Breast epithelium (tissue), 4 donors: ENCODE measurements around the gene MYEOV. TPM values are rescaled to one million over a fixed set of nuclear protein-coding genes. Genes with fewer than 3 reads are reported as not detected.

ENCODE experiments used
- DNase-seq, 2 donors: peaks; one replicate each; pipeline ENCODE4 v3.0.0-alpha.2; 2019; ENCODE audit warnings: low spot score in 2 of 2
- H3K27ac ChIP-seq, 2 donors: fragments of 200-600 bp; sonication (generic) in 1 of 2; one replicate each; pipeline ENCODE4 v1.5.1; 2016 to 2019; ENCODE audit warnings: mild to moderate bottlenecking in 1 of 2
- H3K27me3 ChIP-seq, 2 donors: fragments of 200-600 bp; sonication (generic) in 1 of 2; one replicate each; pipeline versions ENCODE4 v1.5.1 to v1.6.0; 2017 to 2019; ENCODE audit warnings: control low read depth in 1 of 2, mild to moderate bottlenecking in 1 of 2
- H3K36me3 ChIP-seq: fragments of 200-600 bp; one replicate; pipeline ENCODE4 v1.5.1; 2019
- H3K4me1 ChIP-seq, 2 donors: fragments of 200-600 bp; sonication (generic); one replicate each; pipeline ENCODE4 v1.5.1; 2016 to 2019; ENCODE audit warnings: control low read depth in 1 of 2
- H3K4me3 ChIP-seq, 3 donors: fragments of 200-600 bp; sonication (generic); 1 replicate in 2 of 3; 2 replicates in 1 of 3; pipeline ENCODE4 v1.5.1; 2016 to 2019; ENCODE audit warnings: mild to moderate bottlenecking in 3 of 3, moderate library complexity in 2 of 3
- H3K9me3 ChIP-seq, 2 donors: fragments of 200-600 bp; sonication (generic) in 1 of 2; one replicate each; pipeline ENCODE4 v1.5.1; 2016 to 2019; ENCODE audit warnings: control low read depth in 1 of 2
- POLR2A ChIP-seq: fragments of 450-650 bp; IDR thresholded peaks from one replicate; pipeline ENCODE4 v1.6.1; 2016; ENCODE audit warnings: antibody characterized with exemption, mild to moderate bottlenecking, moderate library complexity
- POLR2AphosphoS5 ChIP-seq, 3 donors: sonication (generic); formaldehyde crosslinking; IDR thresholded peaks; one replicate each; pipeline ENCODE4 v1.6.1; 2017; ENCODE audit warnings: antibody characterized with exemption in 3 of 3
- intact Hi-C: fragments of 100-400 bp; cut with DNase I; formaldehyde crosslinking; loops from one replicate; pipeline ENCODE4 v1.15.1; 2023; ENCODE audit warnings: low total_unique reads
- total RNA-seq, 3 donors: library from RNA; depleted of rRNA; stranded (reverse); fragments of >200 nt; gene quantifications; one replicate each; pipeline ENCODE4 v1.1.0, GENCODE V29; 2016
- TF ChIP-seq, protein P1 (sequence below), 3 donors: fragments of 450-650 bp; IDR thresholded peaks; one replicate each; pipeline ENCODE4 v1.5.1; 2016 to 2017; ENCODE audit warnings: antibody characterized with exemption in 3 of 3, mild to moderate bottlenecking in 3 of 3, moderate library complexity in 3 of 3

The MYEOV gene
- total RNA-seq, 3 donors from 2014 or later, result 2.8 to 22.0 (median 18.7) TPM

DNA sequence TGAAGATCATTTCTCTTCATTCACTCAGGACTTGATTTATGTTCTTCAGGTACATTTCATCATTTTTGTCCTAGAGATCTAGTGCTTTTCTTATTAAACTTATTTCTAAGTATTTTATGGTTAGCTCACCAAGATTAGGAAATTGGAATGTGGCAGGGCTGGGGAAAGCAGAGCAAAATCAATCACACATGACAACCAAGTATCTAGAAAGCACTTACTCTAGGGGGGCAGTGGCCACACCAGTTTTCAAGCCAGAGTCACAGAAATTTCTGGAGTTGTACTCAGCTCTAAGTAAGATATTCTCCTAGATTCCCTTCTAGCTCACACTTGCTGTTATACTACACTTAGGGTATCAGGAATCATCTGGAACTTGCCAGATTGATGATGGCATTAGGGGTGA is 33.3 kb upstream of the MYEOV start:
- Histone ChIP-seq H3K36me3 (no peaks in the 10 kb centered on the region), H3K4me1 (no peaks in the 10 kb centered on the region), H3K4me3 (no peak overlapping the region), H3K9me3 (no peaks in the 10 kb centered on the region), H3K27me3 (no peaks in the 10 kb centered on the region), H3K27ac (no peak overlapping the region)
- DNase-seq, result no peak
- TF ChIP-seq POLR2A, result no peak
- TF ChIP-seq, protein P1, sequence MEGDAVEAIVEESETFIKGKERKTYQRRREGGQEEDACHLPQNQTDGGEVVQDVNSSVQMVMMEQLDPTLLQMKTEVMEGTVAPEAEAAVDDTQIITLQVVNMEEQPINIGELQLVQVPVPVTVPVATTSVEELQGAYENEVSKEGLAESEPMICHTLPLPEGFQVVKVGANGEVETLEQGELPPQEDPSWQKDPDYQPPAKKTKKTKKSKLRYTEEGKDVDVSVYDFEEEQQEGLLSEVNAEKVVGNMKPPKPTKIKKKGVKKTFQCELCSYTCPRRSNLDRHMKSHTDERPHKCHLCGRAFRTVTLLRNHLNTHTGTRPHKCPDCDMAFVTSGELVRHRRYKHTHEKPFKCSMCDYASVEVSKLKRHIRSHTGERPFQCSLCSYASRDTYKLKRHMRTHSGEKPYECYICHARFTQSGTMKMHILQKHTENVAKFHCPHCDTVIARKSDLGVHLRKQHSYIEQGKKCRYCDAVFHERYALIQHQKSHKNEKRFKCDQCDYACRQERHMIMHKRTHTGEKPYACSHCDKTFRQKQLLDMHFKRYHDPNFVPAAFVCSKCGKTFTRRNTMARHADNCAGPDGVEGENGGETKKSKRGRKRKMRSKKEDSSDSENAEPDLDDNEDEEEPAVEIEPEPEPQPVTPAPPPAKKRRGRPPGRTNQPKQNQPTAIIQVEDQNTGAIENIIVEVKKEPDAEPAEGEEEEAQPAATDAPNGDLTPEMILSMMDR (IDR thresholded peaks at IDR 0.05), result no peak
- no peak for TF ChIP-seq POLR2AphosphoS5 (IDR thresholded peaks at IDR 0.05)
- intact Hi-C loops, result no loop called here

DNA sequence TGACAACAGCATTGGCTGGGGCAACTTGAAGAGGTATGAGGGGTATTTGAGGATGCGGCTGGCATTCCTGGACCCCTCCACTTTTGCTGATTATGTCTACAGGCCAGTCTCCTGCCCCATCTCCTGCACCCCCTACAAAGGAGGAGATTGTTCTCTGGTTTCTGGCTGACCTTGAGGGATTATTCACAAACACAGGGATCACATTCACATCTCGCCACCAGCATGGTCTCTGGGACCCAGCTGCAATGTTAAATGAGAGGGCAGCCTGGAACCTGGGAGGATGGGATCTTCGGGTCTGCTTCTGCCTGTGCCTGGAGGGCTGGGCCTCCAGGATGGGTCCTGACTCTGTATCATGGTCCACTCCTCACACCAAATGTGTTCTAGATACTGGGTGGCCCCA is 32.8 kb upstream of the MYEOV start:
- TF ChIP-seq POLR2A, result no peak
- TF ChIP-seq POLR2AphosphoS5 (IDR thresholded peaks at IDR 0.05), result no peak
- TF ChIP-seq, protein P1 (IDR thresholded peaks at IDR 0.05), result no peak
- Histone ChIP-seq H3K27ac (no peak overlapping the region), H3K4me3 (no peak overlapping the region), H3K27me3 (no peaks in the 10 kb centered on the region), H3K36me3 (no peaks in the 10 kb centered on the region), H3K4me1 (no peaks in the 10 kb centered on the region), H3K9me3 (no peaks in the 10 kb centered on the region)
- DNase-seq, result no peak
- intact Hi-C loops, result no loop called here

DNA sequence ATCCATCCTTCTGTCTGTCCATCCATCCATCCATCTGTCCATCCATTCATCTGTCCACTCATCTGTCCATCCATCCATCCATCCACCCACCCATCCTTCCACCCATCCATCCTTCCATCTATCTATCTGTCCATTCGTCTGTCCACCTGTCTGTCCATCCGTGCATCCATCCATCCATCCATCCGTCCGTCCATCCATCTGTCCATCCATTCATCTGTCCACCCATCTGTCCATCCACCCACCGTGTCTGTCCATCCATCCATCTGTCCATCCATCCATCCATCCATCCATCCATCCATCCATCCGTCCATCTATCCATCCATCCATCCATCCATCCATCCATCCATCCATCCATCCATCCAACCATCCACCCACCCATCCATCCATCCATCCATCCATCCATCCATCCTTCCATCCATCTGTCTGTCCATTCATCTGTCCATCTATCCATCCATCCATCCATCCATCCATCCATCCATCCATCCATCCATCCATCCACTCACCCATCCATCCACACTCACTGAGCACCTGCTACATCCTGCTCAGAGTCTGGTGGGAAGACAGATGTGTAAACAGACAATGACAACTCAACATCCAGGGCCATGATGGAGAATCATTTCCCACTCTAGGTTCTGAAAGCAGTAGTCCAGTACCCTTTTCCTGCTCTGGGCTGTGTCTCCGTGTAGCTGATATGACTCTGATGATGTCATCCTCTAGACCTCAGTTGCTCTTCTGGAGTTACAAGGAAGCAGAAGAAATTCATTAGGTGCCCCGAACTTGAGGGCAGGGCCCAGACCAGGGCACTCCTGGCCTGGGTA is 30.8 kb upstream of the MYEOV start:
- Histone ChIP-seq H3K36me3 (no peaks in the 10 kb centered on the region), H3K4me3 (no peak overlapping the region), H3K4me1 (no peaks in the 10 kb centered on the region), H3K27ac (no peak overlapping the region), H3K9me3 (no peaks in the 10 kb centered on the region), H3K27me3 (no peaks in the 10 kb centered on the region)
- intact Hi-C loops, result no loop called here
- TF ChIP-seq, protein P1 (IDR thresholded peaks at IDR 0.05), result no peak
- no peak for TF ChIP-seq POLR2A
- no peak for TF ChIP-seq POLR2AphosphoS5 (IDR thresholded peaks at IDR 0.05)
- no peak for DNase-seq

DNA sequence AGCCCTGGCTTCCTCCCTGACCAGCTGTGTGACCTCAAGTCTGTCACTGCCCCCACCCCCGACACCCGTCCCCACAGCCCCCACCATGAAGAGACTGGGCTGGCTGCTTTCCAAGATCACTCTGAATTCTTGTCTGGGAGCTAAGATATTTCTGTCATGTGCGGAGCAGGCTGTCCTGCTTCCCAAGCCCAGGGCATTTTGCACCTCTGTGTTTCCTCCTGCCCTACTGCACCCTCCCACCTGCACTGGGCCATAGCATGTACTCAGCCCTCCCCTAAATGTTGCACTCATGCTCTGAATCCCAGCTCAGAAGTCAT is 30.3 kb upstream of the MYEOV start:
- H3K27ac ChIP-seq, result no peak overlapping the region
- no peaks in the 10 kb centered on the region for H3K9me3 ChIP-seq
- no peaks in the 10 kb centered on the region for H3K27me3 ChIP-seq
- no peaks in the 10 kb centered on the region for H3K4me1 ChIP-seq
- intact Hi-C loops, result no loop called here
- DNase-seq, result no peak
- no peaks in the 10 kb centered on the region for H3K36me3 ChIP-seq
- no peak overlapping the region for H3K4me3 ChIP-seq
- no peak for TF ChIP-seq POLR2A
- TF ChIP-seq, protein P1 (IDR thresholded peaks at IDR 0.05), result no peak
- no peak for TF ChIP-seq POLR2AphosphoS5 (IDR thresholded peaks at IDR 0.05)

DNA sequence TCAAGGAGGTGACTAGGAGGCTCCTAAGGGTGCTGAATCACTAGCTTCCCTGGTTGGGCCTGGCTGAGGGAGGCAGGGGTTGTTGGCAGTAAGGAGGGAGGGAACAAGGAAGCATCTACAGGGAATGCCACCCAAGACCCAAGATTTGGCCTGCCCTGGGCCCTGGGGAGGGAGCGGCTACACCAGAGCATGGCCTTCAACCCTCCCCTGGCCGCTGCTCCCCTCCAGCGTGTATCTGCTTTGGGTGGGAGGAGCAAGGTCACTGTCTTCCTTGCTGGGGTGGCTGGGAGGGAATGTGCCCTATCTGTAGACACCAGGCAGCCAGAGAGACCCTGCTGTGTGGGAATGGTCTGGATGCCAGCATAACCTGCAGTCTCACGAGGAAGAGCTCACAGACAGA is 29.5 kb upstream of the MYEOV start:
- intact Hi-C loops, result no loop called here
- Histone ChIP-seq H3K27ac (no peak overlapping the region), H3K4me1 (no peaks in the 10 kb centered on the region), H3K9me3 (no peaks in the 10 kb centered on the region), H3K36me3 (no peaks in the 10 kb centered on the region), H3K4me3 (no peak overlapping the region), H3K27me3 (no peaks in the 10 kb centered on the region)
- TF ChIP-seq POLR2A, result no peak
- TF ChIP-seq, protein P1 (IDR thresholded peaks at IDR 0.05), result no peak
- no peak for TF ChIP-seq POLR2AphosphoS5 (IDR thresholded peaks at IDR 0.05)
- DNase-seq, result no peak
